ENCODE measurements around the gene CLCNKA.

DNA sequence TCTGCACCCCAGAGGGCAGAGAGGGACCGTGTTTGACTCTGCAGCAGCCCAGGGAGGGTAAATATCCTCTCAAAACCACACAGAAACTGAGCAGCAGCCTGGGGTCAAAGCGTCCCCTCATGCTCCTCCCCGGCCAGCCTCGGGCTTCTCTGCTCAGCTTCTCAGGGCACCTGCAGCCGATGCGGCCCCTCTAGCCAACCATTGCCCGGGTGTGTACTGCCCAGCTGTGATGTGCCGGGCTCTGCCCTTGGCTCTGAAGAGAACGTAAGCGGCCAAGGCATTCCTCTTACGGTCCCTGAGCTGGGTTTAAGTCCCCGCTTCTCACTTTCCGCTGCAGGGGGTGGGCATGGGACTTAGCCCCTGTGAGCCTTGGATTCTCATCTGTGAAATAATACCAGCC is 46.1 kb downstream of the CLCNKA start:
- TF ChIP-seq, protein P1, sequence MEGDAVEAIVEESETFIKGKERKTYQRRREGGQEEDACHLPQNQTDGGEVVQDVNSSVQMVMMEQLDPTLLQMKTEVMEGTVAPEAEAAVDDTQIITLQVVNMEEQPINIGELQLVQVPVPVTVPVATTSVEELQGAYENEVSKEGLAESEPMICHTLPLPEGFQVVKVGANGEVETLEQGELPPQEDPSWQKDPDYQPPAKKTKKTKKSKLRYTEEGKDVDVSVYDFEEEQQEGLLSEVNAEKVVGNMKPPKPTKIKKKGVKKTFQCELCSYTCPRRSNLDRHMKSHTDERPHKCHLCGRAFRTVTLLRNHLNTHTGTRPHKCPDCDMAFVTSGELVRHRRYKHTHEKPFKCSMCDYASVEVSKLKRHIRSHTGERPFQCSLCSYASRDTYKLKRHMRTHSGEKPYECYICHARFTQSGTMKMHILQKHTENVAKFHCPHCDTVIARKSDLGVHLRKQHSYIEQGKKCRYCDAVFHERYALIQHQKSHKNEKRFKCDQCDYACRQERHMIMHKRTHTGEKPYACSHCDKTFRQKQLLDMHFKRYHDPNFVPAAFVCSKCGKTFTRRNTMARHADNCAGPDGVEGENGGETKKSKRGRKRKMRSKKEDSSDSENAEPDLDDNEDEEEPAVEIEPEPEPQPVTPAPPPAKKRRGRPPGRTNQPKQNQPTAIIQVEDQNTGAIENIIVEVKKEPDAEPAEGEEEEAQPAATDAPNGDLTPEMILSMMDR (IDR thresholded peaks at IDR 0.05): no peak
- no peak for TF ChIP-seq POLR2A (IDR thresholded peaks at IDR 0.05)

All from right lobe of liver (tissue), 4 donors.